ENCODE results near the gene RDH16. TPM values are rescaled to one million over a fixed set of nuclear protein-coding genes. Genes with fewer than 3 reads are reported as not detected.

RDH16 gene
- total and polyA plus RNA-seq, 2 donors (not counting 3 experiments of a cell fraction or from before 2014, with no cell fraction given) = 0.08 to 0.29 TPM

- DNase-seq (ENCODE audit: low read depth, low spot score) (no peak), FAIRE-seq (no peak)
- Histone ChIP-seq H3K36me3 (ENCODE audit: control insufficient read depth in 2 of 2, extremely low read depth in 1 of 2, insufficient read depth in 2 of 2, low read length in 2 of 2) (peaks cover 0 to 7% of the 10 kb centered on the region in 2 experiments), H3K9me1 (replicated peaks; ENCODE audit: control insufficient read depth, extremely low read depth, insufficient read depth, low read length) (no peaks in the 10 kb centered on the region), H3K4me1 (ENCODE audit: control insufficient read depth, extremely low read depth, insufficient read depth, low read length) (peaks cover 9% of the 10 kb centered on the region), H4K20me1 (replicated peaks; ENCODE audit: control insufficient read depth, extremely low read depth, insufficient read depth, low read length) (no peaks in the 10 kb centered on the region), H3K79me2 (ENCODE audit: control insufficient read depth, insufficient read depth, low read length) (peaks cover 2% of the 10 kb centered on the region), H2AFZ (ENCODE audit: low read depth, low read length) (no peak overlapping the region), H3K4me3 (replicated peaks in 1 of 3; ENCODE audit: insufficient read depth in 1 of 3, low read depth in 1 of 3, low read length in 3 of 3) (no peak overlapping the region), H3K27ac (ENCODE audit: insufficient read depth, low read depth, low read length) (no peak overlapping the region), H3K4me2 (ENCODE audit: insufficient read depth, low read length) (no peak overlapping the region), H3K27me3 (ENCODE audit: control insufficient read depth in 2 of 2, insufficient read depth in 2 of 2, low read length in 2 of 2) (no peaks in the 10 kb centered on the region), H3K9me3 (replicated peaks; ENCODE audit: control insufficient read depth, insufficient read depth, low read length) (no peaks in the 10 kb centered on the region), H3K9ac (replicated peaks; ENCODE audit: extremely low read depth, insufficient read depth, low read length) (no peak overlapping the region)
- no TSS peak for BruUV-seq (replicated peaks)
- POLR2A ChIA-PET = no interaction called here
- dilution Hi-C loops (cut with MboI; ENCODE audit: extremely low pct_ligation_motif_present, low sequenced_read_pairs) (no loop called here), intact Hi-C loops (cut with micrococcal nuclease) (no loop called here)
- TF ChIP-seq MAX (IDR thresholded peaks at IDR 0.05; ENCODE audit: insufficient read depth, insufficient read length) (no peak), GATA2 (IDR thresholded peaks at IDR 0.05; ENCODE audit: insufficient read depth, insufficient read length, low read depth, low read length) (no peak)
- CTCF ChIA-PET = interaction anchor here (1.0 to 2.2 kb wide), 4 partner anchors 8 to 156 kb away, joined by 3 to 20 read pairs (median 4); no protein-coding TSS in a partner anchor
Observed at GRCh38 chr12:56995930-56996496, 38.6 kb upstream of the RDH16 start.

DNA sequence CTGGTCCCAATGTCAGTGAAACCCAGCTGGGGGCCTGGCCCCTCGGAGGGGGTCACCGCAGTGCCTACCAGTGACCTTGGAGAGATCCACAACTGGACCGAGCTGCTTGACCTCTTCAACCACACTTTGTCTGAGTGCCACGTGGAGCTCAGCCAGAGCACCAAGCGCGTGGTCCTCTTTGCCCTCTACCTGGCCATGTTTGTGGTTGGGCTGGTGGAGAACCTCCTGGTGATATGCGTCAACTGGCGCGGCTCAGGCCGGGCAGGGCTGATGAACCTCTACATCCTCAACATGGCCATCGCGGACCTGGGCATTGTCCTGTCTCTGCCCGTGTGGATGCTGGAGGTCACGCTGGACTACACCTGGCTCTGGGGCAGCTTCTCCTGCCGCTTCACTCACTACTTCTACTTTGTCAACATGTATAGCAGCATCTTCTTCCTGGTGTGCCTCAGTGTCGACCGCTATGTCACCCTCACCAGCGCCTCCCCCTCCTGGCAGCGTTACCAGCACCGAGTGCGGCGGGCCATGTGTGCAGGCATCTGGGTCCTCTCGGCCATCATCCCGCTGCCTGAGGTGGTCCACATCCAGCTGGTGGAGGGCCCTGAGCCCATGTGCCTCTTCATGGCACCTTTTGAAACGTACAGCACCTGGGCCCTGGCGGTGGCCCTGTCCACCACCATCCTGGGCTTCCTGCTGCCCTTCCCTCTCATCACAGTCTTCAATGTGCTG, 38.0 kb upstream of the RDH16 start:
- dilution Hi-C loops (cut with MboI; ENCODE audit: extremely low pct_ligation_motif_present, low sequenced_read_pairs) = no loop called here
- H3K9me1 ChIP-seq (replicated peaks; ENCODE audit: control insufficient read depth, extremely low read depth, insufficient read depth, low read length) = no peaks in the 10 kb centered on the region
- peaks cover 0 to 3% of the 10 kb centered on the region in 2 experiments for H3K36me3 ChIP-seq (ENCODE audit: control insufficient read depth in 2 of 2, extremely low read depth in 1 of 2, insufficient read depth in 2 of 2, low read length in 2 of 2)
- H3K4me2 ChIP-seq (ENCODE audit: insufficient read depth, low read length) = no peak overlapping the region
- H4K20me1 ChIP-seq (replicated peaks; ENCODE audit: control insufficient read depth, extremely low read depth, insufficient read depth, low read length) = no peaks in the 10 kb centered on the region
- POLR2A ChIA-PET = no interaction called here
- H2AFZ ChIP-seq (ENCODE audit: low read depth, low read length) = no peak overlapping the region
- BruUV-seq (replicated peaks) = no TSS peak
- FAIRE-seq (no peak), DNase-seq (ENCODE audit: low read depth, low spot score) (no peak)
- TF ChIP-seq GATA2 (IDR thresholded peaks at IDR 0.05; ENCODE audit: insufficient read depth, insufficient read length, low read depth, low read length) = no peak
- no peak for TF ChIP-seq EZH2 (IDR thresholded peaks at IDR 0.05; ENCODE audit: borderline replicate concordance, low read depth, low read length, severe bottlenecking)
- TF ChIP-seq MYC (IDR thresholded peaks at IDR 0.05; ENCODE audit: low read depth, low read length) = no peak
- TF ChIP-seq MAX (IDR thresholded peaks at IDR 0.05; ENCODE audit: insufficient read depth, insufficient read length) = no peak
- TF ChIP-seq JUN (IDR thresholded peaks at IDR 0.05; ENCODE audit: borderline replicate concordance, insufficient read depth, insufficient read length, low read depth) = no peak
- TF ChIP-seq, protein P1, sequence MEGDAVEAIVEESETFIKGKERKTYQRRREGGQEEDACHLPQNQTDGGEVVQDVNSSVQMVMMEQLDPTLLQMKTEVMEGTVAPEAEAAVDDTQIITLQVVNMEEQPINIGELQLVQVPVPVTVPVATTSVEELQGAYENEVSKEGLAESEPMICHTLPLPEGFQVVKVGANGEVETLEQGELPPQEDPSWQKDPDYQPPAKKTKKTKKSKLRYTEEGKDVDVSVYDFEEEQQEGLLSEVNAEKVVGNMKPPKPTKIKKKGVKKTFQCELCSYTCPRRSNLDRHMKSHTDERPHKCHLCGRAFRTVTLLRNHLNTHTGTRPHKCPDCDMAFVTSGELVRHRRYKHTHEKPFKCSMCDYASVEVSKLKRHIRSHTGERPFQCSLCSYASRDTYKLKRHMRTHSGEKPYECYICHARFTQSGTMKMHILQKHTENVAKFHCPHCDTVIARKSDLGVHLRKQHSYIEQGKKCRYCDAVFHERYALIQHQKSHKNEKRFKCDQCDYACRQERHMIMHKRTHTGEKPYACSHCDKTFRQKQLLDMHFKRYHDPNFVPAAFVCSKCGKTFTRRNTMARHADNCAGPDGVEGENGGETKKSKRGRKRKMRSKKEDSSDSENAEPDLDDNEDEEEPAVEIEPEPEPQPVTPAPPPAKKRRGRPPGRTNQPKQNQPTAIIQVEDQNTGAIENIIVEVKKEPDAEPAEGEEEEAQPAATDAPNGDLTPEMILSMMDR (IDR thresholded peaks at IDR 0.05; ENCODE audit: extremely low read depth in 1 of 2, insufficient read depth in 1 of 2, low read depth in 1 of 2, low read length in 2 of 2) = no peak
- peaks cover 13% of the 10 kb centered on the region for H3K4me1 ChIP-seq (ENCODE audit: control insufficient read depth, extremely low read depth, insufficient read depth, low read length)
- no peak overlapping the region for H3K4me3 ChIP-seq (replicated peaks in 1 of 3; ENCODE audit: insufficient read depth in 1 of 3, low read depth in 1 of 3, low read length in 3 of 3)
- no peaks in the 10 kb centered on the region for H3K27me3 ChIP-seq (ENCODE audit: control insufficient read depth in 2 of 2, insufficient read depth in 2 of 2, low read length in 2 of 2)
- H3K9me3 ChIP-seq (replicated peaks; ENCODE audit: control insufficient read depth, insufficient read depth, low read length) = no peaks in the 10 kb centered on the region
- CTCF ChIA-PET = interaction anchor here (1.0 to 1.4 kb wide), 2 partner anchors 18 to 155 kb away, joined by 3 to 4 read pairs; no protein-coding TSS in a partner anchor
- intact Hi-C loops (cut with micrococcal nuclease) = no loop called here
- H3K9ac ChIP-seq (replicated peaks; ENCODE audit: extremely low read depth, insufficient read depth, low read length) = no peak overlapping the region
- H3K79me2 ChIP-seq (ENCODE audit: control insufficient read depth, insufficient read depth, low read length) = peaks cover 2% of the 10 kb centered on the region
- no peak overlapping the region for H3K27ac ChIP-seq (ENCODE audit: insufficient read depth, low read depth, low read length)
